CD4-positive, alpha-beta T cell treated with Interleukin-4 for 4 hours (primary cell): ENCODE results near the gene SPATS2.
"Not testable (repeated sequence)": the region's sequence is repeated elsewhere in the genome, so short reads cannot be mapped to it uniquely, and the experiment has no call there.

Experiments used
- DNase-seq: peaks from one replicate; pipeline ENCODE4 v3.0.0-alpha.2; 2020

The SPATS2 gene

GRCh38 chr12:49357103-49357678, 10.1 kb upstream of the SPATS2 start:
- DNase-seq = peak; percentile 25

DNA sequence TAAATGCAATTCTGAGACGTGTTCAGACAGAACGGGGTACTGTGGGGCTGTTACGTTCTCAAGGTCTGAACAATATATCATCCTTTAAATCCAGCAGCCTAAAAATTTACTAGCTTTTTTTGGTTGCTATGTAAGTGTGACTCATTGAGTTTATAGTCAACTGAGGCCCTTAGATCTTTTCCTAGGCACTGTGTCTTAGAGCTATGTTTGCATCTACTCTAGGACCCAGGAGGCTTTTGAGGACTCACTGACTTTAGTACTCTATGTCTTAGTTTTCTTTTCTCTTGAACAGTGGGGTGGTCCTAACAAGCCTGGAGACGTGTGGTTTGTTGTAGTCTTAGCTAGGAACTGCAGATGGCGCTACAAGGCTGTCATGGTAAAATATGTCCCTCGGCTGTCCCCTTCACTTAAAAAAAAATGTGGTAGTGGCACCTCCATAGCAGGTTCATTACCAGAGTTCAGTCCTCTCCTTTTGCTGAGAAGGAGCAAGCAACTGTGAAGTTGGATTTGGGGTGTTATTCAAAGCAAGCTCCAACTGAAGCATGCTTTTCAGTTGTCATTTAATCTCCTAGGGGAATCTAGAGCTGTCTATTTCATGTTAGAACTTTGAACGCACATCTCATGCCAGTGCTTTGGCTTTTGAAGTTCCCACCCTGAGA, 8.7 kb upstream of the SPATS2 start:
- peak; percentile 67 for DNase-seq

DNA sequence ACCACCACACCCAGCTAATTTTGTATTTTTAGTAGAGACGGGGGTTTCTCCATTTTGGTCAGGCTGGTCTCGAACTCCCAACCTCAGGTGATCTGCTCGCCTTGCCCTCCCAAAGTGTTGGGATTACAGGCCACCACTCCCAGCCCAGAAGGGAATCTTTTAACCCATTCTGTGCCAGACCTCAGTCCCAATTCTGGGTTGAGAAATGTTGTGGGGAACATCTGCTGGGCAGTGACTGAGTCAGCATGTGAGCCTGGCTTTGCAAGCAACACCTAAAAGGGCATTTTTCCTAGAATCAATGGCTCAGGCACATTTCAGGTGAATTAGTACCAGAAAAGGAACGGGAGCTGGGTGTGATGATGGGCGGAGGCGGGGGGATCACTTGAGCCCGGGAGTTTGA, 7.6 kb upstream of the SPATS2 start:
- no peak for DNase-seq

DNA sequence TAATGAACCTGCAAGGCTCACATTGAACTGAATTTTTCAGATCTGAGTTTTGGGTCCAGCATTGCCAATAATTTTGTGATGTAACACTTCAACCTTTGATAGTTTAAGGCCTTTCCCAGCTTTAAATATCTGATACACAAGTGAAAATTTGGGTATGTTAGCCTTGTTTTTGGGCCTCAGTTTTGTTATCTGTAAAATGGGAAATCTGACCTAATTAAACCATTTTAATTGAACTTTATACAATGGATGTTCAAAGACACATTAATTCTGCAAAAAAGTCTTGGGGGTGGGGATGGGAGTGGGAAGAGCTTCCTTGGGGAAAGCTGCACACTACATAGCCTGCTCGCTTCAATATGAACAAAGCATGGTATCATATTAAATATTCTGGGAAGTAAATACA, 5.2 kb upstream of the SPATS2 start:
- DNase-seq = no peak

- no peak for DNase-seq
These were observed 2.3 kb upstream of the SPATS2 start for GRCh38 chr12:49364989-49365388.

DNA sequence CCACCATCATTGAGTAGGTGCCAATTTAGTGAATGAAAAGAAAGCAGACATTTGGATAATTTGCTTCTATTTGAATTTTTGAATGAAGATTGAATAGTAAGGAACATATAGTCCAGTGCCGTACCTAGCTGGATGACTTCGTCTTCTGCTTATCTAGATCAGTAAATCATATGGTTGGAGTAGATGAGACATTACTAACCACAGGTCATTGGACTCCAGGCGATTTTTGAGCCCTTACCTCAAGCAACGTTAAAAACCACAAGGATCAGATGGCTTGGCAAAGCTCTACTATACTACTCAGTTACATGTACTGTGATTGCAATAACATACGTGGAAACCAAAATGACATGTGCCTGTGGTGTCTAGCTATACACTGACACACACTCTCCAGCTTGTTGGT, 1.7 kb upstream of the SPATS2 start:
- no peak for DNase-seq

DNA sequence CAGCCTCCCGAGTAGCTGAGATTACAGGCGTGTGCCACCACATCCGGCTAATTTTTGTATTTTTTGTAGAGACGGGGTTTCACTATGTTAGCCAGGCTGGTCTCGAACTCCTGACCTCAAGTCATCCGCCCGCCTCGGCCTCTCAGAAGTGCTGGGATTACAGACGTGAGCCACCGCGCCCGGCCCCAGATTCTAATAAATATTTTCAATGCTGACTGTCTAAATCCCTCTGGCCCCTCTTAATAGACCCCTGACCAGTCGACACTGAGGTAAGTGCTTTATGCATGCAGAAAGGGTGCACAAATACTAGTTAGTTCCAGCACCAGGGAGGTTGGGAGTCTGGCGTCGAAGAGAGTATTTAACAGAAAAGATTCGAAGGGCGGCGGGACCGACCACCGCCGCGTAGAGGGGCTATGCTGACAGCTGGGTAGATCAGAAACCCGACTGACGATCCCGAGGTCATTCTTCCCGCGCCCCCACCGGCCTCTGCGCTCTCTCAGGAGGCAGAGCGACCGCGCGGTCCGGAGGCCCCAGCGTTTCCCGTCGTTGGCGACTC, 1.1 kb upstream of the SPATS2 start:
- no peak for DNase-seq

GRCh38 chr12:49366652-49367380, 446 bp upstream of the SPATS2 start:
- DNase-seq = peak; percentile 78

- DNase-seq = no peak
These were observed 958 bp downstream of the SPATS2 start for GRCh38 chr12:49368240-49368600.

DNA sequence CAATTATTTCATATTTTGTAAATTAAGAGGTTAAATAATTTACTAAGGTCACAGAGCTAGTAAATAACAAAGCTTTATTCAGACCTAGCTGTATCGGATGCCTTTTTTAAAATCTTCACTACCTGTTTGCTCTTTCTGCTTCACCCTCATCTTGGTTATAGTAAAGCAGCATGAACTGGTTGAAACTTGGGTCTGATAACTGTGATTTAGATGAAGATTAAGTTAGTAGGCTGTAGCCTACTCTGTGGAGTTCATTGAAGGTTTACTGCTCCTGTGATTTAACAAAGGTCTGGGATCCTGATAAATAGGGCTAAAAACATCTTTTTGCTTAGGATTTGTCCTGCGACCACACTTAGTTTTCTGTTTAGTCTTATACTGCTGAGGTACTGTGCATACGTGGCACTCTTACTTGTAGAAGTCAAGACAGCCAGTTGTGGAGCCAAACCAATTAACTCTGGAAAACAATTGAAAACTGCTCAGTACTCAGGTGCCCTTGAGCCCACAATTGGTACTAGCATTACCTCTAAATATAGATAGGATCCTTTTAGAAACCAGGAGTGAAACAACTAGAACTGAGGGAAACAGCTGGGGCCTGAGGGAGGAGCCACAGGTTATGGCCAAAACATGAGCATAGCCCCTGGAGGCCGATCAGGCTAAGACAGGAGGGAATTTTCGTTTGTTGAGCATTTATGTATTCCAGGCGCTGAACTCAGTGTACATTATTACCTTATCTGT, 2.3 kb downstream of the SPATS2 start:
- no peak for DNase-seq

GRCh38 chr12:49370539-49370938, 3.3 kb downstream of the SPATS2 start:
- no peak for DNase-seq

DNA sequence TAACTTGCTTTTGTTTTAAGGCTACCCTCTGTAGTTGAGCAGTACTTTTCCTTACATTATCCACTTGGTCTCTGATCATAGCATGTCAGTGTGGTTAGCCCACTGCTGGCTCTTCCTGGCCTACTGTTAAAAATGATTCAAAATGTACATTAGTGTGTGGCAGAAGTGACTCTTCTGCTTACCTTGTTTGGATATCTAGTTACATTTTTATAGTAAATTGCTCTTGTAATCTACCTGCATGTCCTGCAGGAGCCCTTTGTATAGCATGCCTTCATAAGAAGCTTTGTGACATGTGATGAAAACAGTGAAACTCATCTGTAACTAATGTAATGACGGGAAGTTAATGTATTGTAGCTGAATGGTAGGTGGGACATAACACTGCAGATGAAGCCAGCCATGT, 8.1 kb downstream of the SPATS2 start:
- no peak for DNase-seq

DNA sequence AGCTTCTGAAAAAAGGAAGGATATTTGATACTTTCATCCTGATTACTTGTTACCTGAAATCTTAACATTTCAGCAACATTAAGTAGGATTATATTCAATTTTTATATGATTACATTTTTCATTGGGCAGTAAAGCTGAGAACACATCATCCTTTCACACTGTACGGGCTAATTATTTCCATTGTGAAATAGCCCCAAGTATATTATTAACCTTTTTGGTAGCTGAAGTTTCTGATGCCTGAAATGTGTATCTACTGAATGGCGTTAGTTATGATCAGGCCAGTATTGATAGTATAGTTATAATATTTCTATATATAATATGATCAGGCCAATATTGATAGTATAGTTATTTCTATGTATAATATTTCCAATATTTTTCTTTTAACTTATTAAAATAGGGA, 10.1 kb downstream of the SPATS2 start:
- no peak for DNase-seq

DNA sequence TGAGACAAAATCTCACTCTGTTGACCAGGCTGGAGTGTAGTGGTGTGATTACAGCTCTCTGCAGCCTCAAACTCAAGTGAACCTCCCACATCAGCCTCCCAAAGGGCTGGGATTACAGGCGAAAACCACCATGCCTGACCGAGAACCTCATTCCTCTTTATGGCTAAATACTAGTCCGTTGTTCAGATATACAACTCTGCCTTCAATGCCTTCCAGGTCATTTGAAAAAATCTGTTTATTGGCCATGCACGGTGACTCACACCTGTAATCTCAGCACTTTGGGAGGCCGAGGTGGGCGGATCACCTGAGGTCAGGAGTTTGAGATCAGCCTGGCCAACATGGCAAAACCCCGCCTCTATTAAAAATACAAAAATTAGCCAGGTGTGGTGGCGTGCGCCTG, 12.9 kb downstream of the SPATS2 start:
- not testable (repeated sequence) for DNase-seq

DNA sequence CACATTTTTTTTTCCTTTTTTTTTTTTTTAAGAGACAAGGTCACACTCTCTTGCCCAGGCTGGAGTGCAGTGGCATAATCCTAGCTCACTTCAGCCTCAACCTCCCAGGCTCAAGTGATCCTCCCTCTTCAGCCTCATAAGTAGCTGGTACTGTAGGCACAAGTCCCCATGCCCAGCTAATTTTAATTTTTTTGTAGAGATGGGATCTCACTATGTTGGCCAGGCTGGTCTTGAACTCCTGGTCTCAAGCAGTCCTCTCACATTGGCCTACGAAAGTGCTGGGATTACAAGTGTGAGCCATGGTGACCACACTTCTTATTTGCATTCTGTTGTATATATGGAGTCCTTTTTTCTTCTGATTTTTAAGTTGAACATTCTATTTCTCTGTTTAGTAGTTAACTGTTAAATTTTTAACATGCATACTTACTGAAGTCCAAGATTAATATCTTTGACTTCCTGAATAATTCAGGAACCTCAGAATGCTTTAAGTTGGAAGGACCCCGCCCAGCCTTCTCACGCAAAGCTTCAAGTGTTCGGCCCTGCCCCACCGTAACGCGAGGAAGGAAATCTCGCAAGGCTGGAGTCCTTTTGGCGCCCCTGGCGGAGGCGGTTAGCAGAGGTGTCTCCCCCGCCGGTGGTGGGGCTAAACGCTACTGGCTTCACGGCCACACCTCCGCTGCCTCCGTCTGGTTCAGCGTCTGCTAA, 21.6 kb downstream of the SPATS2 start:
- peak; percentile 50 for DNase-seq

GRCh38 chr12:49389387-49389703, 22.1 kb downstream of the SPATS2 start:
- DNase-seq = no peak

DNA sequence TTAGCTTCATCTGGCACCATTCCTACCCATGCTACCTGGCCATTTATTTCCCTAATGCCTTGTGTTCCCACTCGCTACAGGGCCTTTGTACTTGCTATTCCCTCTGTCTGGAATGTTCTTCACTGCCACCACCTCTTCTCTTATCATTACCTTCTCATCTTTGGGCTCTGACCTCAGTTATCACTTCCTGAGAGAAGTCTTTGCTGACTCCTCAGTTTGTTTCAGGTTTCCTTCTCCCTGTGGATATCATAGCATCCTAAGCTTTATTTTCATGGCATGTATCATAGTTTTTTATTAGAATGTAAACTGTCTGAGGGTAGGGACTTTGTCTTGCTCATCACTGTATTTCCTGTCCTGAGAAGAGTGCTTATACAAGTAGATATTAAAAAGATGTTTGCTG, 29.7 kb downstream of the SPATS2 start:
- no peak for DNase-seq

GRCh38 chr12:49400304-49400703, 33.0 kb downstream of the SPATS2 start:
- no peak for DNase-seq

- no peak for DNase-seq
These were observed 36.7 kb downstream of the SPATS2 start for GRCh38 chr12:49403971-49404450.

GRCh38 chr12:49404956-49405355, 37.7 kb downstream of the SPATS2 start:
- DNase-seq = no peak

- no peak for DNase-seq
These were observed 43.6 kb downstream of the SPATS2 start for GRCh38 chr12:49410818-49411217.

GRCh38 chr12:49413010-49413409, 45.7 kb downstream of the SPATS2 start:
- no peak for DNase-seq

DNA sequence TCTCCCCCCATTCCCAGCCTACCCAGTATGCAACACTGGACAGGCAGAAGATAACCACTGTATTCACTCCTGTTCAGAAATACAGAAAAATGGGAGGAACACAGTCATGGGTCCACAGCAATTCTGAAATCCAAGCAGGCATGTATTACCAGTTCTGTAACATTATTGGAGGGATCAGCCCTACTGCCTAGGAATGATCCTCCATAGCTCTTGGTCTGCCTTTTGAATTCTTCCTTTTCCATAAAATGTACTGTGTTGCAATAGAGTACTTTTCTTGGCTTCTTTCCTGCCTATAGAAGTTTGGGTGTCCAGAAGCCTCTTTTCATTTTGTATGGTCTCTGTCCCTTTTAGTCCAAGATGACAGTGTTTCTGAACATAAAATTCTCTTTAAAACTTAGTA, 46.5 kb downstream of the SPATS2 start:
- no peak for DNase-seq
